Measurements from ENCODE around the gene PRPH2.

GRCh38 chr6:42674780-42675179, 47.6 kb downstream of the PRPH2 start:
- TF ChIP-seq CTCF (conservative IDR thresholded peaks at IDR 0.05) (no peak), ZFX (IDR thresholded peaks at IDR 0.05) (no peak)
